HFF-Myc (cell line): ENCODE results near the gene CDKL4.
"Not testable (repeated sequence)": the region's sequence is repeated elsewhere in the genome, so short reads cannot be mapped to it uniquely, and the experiment has no call there.

Experiments used
- DNase-seq: peaks from one replicate; pipeline ENCODE4 v3.0.0-alpha.2; 2011; ENCODE audit warnings: low read depth; ENCODE audit errors: extremely low read depth
- H3K4me3 ChIP-seq: replicated peaks from 2 replicates; pipeline ENCODE4 v1.5.1; 2011; ENCODE audit warnings: low read depth, mild to moderate bottlenecking, control low read depth, low read length
- TF ChIP-seq, protein P1 (sequence below): IDR thresholded peaks from 2 replicates; pipeline ENCODE4 v1.5.1; 2012; ENCODE audit warnings: mild to moderate bottlenecking, low read depth, low read length, control low read depth; ENCODE audit errors: missing control alignments

The CDKL4 gene

DNA sequence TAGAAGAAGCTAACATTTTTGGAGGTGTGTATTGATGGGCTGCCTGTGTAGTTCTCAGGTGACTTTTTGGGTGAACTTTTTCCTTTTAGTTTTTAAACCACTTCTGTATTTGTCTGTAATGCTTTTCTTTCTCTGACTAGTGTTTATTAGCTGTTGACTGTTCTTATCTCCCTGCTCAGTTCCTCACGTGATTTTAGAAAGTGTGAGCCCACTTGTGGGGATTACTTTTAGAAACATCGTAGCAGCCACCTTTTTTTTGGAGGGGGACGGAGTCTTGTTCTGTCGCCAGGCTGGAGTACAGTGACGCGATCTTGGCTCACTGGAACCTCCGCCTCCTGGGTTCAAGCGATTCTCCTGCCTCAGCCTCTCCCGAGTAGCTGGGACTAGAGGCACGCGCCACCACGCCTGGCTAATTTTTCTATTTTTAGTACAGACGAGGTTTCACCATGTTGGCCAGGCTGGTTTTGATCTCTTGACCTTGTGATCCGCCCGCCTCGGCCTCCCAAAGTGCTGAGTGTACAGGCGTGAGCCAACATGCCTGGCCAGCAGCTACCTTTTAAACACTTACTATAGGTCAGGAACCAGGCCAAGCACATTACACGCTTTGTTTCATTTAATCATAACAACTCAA is 9.2 kb upstream of the CDKL4 start:
- no peak overlapping the region for H3K4me3 ChIP-seq
- TF ChIP-seq, protein P1, sequence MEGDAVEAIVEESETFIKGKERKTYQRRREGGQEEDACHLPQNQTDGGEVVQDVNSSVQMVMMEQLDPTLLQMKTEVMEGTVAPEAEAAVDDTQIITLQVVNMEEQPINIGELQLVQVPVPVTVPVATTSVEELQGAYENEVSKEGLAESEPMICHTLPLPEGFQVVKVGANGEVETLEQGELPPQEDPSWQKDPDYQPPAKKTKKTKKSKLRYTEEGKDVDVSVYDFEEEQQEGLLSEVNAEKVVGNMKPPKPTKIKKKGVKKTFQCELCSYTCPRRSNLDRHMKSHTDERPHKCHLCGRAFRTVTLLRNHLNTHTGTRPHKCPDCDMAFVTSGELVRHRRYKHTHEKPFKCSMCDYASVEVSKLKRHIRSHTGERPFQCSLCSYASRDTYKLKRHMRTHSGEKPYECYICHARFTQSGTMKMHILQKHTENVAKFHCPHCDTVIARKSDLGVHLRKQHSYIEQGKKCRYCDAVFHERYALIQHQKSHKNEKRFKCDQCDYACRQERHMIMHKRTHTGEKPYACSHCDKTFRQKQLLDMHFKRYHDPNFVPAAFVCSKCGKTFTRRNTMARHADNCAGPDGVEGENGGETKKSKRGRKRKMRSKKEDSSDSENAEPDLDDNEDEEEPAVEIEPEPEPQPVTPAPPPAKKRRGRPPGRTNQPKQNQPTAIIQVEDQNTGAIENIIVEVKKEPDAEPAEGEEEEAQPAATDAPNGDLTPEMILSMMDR: no peak
- DNase-seq: no peak

DNA sequence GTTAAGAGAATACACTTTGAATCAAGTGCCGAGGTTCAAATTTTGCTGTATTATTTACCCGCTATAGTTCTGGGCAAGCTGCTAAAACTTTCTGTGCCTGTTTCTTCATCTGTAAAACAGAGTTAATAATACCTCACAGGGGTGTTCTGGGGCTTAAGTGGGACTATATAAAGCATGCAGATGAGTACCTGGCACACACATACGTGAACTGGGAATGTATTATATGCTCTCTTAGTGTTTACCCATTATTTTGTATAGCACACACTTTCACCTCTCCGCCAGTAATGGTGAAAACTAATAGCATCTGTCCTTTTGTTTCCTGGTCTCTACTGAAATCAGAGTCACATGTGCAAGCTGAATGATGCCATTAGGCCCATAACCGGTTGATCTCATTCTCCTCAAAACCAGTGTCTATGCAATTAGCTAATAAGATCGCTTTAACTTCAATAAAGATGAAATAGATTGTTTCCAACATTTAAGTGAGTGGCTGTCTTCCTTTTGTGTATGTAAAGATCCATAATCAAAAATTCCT is 3.8 kb upstream of the CDKL4 start:
- DNase-seq: no peak
- TF ChIP-seq, protein P1: no peak
- H3K4me3 ChIP-seq: no peak overlapping the region

DNA sequence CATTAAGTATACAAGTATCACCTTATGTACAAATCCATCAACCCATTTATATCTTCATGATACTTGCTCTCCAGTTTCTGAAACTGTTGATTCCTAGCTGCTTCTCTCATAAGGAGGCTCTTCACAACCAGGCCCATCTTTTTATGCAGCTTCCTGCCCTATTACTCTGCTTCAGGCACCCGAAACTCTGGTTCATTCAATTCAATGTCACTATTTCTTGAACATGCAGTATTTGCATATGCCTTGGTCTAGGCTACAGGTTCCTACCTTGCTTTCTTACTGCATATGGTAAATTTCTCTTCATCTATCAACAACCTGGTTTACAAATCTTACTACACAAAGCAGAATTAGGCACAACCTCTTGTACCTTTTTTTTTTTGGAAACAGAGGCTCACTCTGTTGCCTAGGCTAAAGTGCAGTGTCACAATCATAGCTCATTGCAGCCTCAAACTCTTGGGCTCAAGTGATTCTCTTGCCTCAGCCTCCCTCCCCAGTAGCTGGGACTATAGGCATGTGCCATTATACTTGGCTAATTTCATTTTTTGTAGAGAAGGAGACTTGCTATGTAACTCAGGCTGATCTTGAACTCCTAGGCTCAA is 2.7 kb upstream of the CDKL4 start:
- DNase-seq: no peak
- H3K4me3 ChIP-seq: no peak overlapping the region
- TF ChIP-seq, protein P1: no peak

DNA sequence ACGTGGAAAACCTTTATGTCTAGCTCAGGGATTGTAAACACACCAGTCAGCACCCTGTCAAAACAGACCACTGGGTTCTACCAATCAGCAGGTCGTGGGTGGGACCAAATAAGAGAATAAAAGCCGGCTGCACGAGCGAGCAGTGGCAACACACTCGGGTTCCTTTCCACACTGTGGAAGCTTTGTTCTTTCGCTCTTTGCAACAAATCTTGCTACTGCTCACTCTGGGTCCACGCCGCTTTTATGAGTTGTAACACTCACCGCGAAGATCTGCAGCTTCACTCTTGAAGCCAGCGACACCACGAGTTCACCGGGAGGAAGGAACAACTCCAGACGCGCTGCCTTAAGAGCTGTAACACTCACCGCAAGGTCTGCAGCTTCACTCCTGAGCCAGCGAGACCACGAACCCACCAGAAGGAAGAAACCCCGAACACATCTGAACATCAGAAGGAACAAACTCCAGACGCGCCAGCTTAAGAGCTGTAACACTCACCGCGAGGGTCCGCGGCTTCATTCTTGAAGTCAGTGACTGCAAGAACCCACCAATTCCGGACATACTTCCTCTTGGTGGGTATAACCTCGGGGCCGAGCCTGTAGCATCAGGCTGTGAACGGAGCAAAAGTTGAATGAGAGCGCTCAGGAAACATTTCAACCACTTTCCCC is 1.3 kb upstream of the CDKL4 start:
- not testable (repeated sequence) for DNase-seq, H3K4me3 ChIP-seq

DNA sequence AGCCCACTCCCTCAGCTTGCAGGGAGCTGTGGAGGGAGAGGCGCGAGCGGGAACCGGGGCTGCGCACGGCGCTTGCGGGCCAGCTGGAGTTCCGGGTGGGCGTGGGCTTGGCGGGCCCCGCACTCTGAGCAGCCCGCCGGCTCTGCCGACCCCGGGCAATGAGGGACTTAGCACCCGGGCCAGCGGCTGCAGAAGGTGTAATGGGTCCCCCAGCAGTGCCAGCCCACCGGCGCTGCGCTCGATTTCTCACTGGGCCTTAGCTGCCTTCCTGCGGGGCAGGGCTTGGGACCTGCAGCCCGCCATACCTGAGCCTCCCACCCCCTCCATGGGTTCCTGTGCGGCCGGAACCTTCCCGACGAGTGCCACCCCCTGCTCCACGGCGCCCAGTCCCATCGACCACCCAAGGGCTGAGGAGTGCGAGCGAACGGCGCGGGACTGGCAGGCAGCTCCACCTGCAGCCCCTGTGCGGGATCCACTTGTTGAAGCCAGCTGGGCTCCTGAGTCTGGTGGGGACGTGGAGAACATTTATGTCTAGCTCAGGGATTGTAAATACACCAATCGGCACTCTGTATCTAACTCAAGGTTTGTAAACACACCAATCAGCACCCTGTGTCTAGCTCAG is 582 bp upstream of the CDKL4 start:
- peak overlapping the region; percentile 45 for H3K4me3 ChIP-seq
- not testable (repeated sequence) for DNase-seq

DNA sequence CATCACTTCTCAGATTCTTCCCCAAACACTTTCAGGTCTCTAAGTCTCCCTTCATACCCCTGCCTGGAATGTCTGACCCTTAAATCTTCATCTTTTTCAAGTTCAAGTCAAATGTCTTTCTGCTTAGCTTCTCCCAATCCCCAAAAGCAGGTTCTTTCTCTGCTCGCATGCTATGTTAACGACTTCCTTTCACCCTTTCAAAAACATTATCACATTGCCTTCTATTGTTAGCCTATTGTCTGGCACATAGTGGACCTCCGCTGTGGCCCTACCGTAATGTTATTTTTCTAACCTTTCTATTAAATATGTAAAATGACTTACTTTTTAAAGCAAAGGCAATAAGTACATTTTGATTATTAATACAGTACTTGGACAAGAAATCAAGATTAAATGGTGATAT is 2.2 kb downstream of the CDKL4 start:
- no peak for DNase-seq
- no peak overlapping the region for H3K4me3 ChIP-seq
- TF ChIP-seq, protein P1: no peak

DNA sequence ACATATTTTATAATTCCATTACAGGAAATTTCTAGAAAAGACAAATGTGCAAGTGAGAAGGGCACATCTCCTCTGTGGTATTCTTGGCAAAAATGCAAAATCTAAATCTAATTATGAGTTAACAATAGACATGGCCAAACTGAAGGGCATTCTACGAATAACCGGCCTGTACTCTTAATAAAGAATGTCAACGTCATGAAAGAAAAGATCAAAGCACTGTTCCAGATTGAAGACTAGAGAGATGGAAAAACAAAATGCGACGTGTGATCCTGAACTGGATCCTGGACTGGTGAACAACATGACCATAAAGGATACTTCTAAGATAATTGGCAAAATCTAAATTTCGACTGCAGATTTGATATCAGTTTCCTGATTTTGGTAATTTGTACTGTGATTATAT is 3.0 kb downstream of the CDKL4 start:
- H3K4me3 ChIP-seq: no peak overlapping the region
- no peak for DNase-seq
- TF ChIP-seq, protein P1: no peak
